GM12873 (cell line): Measurements from ENCODE around the gene RASSF8.

Source experiments
- CTCF ChIP-seq: IDR thresholded peaks from 2 replicates; pipeline ENCODE4 v1.5.1; 2012; ENCODE audit warnings: low read depth, mild to moderate bottlenecking, moderate library complexity, low read length, control low read depth; ENCODE audit not compliant: insufficient read depth; ENCODE audit errors: missing control alignments

Gene RASSF8

GRCh38 chr12:26109343-26109881 is 150.9 kb downstream of the RASSF8 start:
- no peak for TF ChIP-seq CTCF

GRCh38 chr12:26112232-26112631 is 153.8 kb downstream of the RASSF8 start:
- TF ChIP-seq CTCF = no peak

GRCh38 chr12:26112703-26113147 is 154.2 kb downstream of the RASSF8 start:
- no peak for TF ChIP-seq CTCF

GRCh38 chr12:26113181-26113654 is 154.7 kb downstream of the RASSF8 start:
- TF ChIP-seq CTCF = no peak

GRCh38 chr12:26113853-26114719 is 155.6 kb downstream of the RASSF8 start:
- TF ChIP-seq CTCF = peak; percentile 49

GRCh38 chr12:26114720-26115401 is 156.4 kb downstream of the RASSF8 start:
- TF ChIP-seq CTCF = no peak
